AG08395 (cell line): Measurements from ENCODE around the gene IL10RA.
"Not testable (repeated sequence)": the region's sequence is repeated elsewhere in the genome, so short reads cannot be mapped to it uniquely, and the experiment has no call there.

Experiments used
- DNase-seq: peaks from one replicate; pipeline ENCODE4 v3.0.0; 2012; ENCODE audit warnings: mixed read lengths, low spot score

IL10RA gene

GRCh38 chr11:117961896-117962295, 24.3 kb upstream of the IL10RA start:
- no peak for DNase-seq

- DNase-seq = no peak
Observed at GRCh38 chr11:117962826-117963225, 23.4 kb upstream of the IL10RA start.

- no peak for DNase-seq
Observed at GRCh38 chr11:117966908-117967307, 19.3 kb upstream of the IL10RA start.

- DNase-seq = no peak
Observed at GRCh38 chr11:117969160-117969991, 16.8 kb upstream of the IL10RA start.

- DNase-seq = no peak
Observed at GRCh38 chr11:117970400-117971024, 15.7 kb upstream of the IL10RA start.

GRCh38 chr11:117972044-117972443, 14.2 kb upstream of the IL10RA start:
- no peak for DNase-seq

GRCh38 chr11:117972629-117973502, 13.3 kb upstream of the IL10RA start:
- no peak for DNase-seq

GRCh38 chr11:117973503-117973860, 12.7 kb upstream of the IL10RA start:
- no peak for DNase-seq

- DNase-seq = no peak
Observed at GRCh38 chr11:117976445-117976844, 9.7 kb upstream of the IL10RA start.

- no peak for DNase-seq
Observed at GRCh38 chr11:117977029-117977428, 9.2 kb upstream of the IL10RA start.

GRCh38 chr11:117977612-117978264, 8.5 kb upstream of the IL10RA start:
- DNase-seq = not testable (repeated sequence)

GRCh38 chr11:117978291-117978910, 7.8 kb upstream of the IL10RA start:
- DNase-seq = not testable (repeated sequence)

- no peak for DNase-seq
Observed at GRCh38 chr11:117978991-117979390, 7.2 kb upstream of the IL10RA start.

- DNase-seq = no peak
Observed at GRCh38 chr11:117979481-117980211, 6.5 kb upstream of the IL10RA start.

GRCh38 chr11:117980280-117980679, 5.9 kb upstream of the IL10RA start:
- no peak for DNase-seq

- no peak for DNase-seq
Observed at GRCh38 chr11:117980720-117981119, 5.5 kb upstream of the IL10RA start.

GRCh38 chr11:117983163-117983475, 3.1 kb upstream of the IL10RA start:
- DNase-seq = no peak

- no peak for DNase-seq
Observed at GRCh38 chr11:117984476-117984875, 1.7 kb upstream of the IL10RA start.

GRCh38 chr11:117986981-117987574, 884 bp downstream of the IL10RA start:
- DNase-seq = no peak

- DNase-seq = no peak
Observed at GRCh38 chr11:117989351-117990102, 3.3 kb downstream of the IL10RA start.
